ENCODE results near the gene TFPT. TPM values are rescaled to one million over a fixed set of nuclear protein-coding genes. Genes with fewer than 3 reads are reported as not detected.
A peak's percentile ranks its signal among the peaks of the same experiment; 100 is the strongest.

TFPT gene
- total RNA-seq, 2 experiments from 2014 or later = 10.1 to 11.2 TPM

GRCh38 chr19:54162884-54163283, 47.4 kb upstream of the TFPT start:
- CTCF ChIA-PET = no interaction called here
- peaks cover 7% of the 10 kb centered on the region for H3K36me3 ChIP-seq (ENCODE audit: insufficient read depth, low read length)
- no peaks in the 10 kb centered on the region for H3K27me3 ChIP-seq (ENCODE audit: control insufficient read depth in 1 of 2, insufficient read depth in 2 of 2, low read length in 2 of 2)
- H3K4me1 ChIP-seq (ENCODE audit: insufficient read depth, low read length) = peaks cover 62% of the 10 kb centered on the region
- H3K9me3 Mint-ChIP-seq = no peaks in the 10 kb centered on the region
- no peak for DNase-seq
- peak overlapping the region; percentile 89 for H3K4me3 Mint-ChIP-seq
- peaks cover 0 to 5% of the 10 kb centered on the region in 2 experiments for H3K9me3 ChIP-seq (ENCODE audit: control insufficient read depth in 1 of 2, insufficient read depth in 1 of 2, low read length in 2 of 2)
- H3K27me3 Mint-ChIP-seq = no peaks in the 10 kb centered on the region
- peak overlapping the region; percentile 49 for H3K4me3 ChIP-seq (ENCODE audit: low read length)
- intact Hi-C loops (cut with DNase I, micrococcal nuclease) = no loop called here
- no peak overlapping the region for H3K27ac ChIP-seq (ENCODE audit: low read depth in 1 of 2, low read length in 2 of 2)
- no peak for ATAC-seq (ENCODE audit: poor library complexity)
- TF ChIP-seq CTCF (IDR thresholded peaks at IDR 0.05) = no peak
- H3K4me1 Mint-ChIP-seq (ENCODE audit: low read depth) = peaks cover 49% of the 10 kb centered on the region
- H3K27ac Mint-ChIP-seq = peak overlapping the region; percentile 20
- POLR2A ChIA-PET = interaction anchor here (1.0 to 1.9 kb wide), 2 partner anchors 26 to 27 kb away, joined by 3 to 6 read pairs; partner anchors contain the start of genes CNOT3 and MBOAT7
- peaks cover 19% of the 10 kb centered on the region for H3K36me3 Mint-ChIP-seq (ENCODE audit: low read depth)

- DNase-seq = peak; percentile 58 to 92 (median 75)
- Mint-ChIP-seq H3K4me3 (peak overlapping the region; percentile 89), H3K36me3 (ENCODE audit: low read depth) (peaks cover 24% of the 10 kb centered on the region), H3K27me3 (no peaks in the 10 kb centered on the region), H3K27ac (peak overlapping the region; percentile 20), H3K4me1 (ENCODE audit: low read depth) (peaks cover 49% of the 10 kb centered on the region), H3K9me3 (no peaks in the 10 kb centered on the region)
- Histone ChIP-seq H3K27ac (ENCODE audit: low read depth in 1 of 2, low read length in 2 of 2) (no peak overlapping the region), H3K27me3 (ENCODE audit: control insufficient read depth in 1 of 2, insufficient read depth in 2 of 2, low read length in 2 of 2) (no peaks in the 10 kb centered on the region), H3K36me3 (ENCODE audit: insufficient read depth, low read length) (peaks cover 13% of the 10 kb centered on the region), H3K9me3 (ENCODE audit: control insufficient read depth in 1 of 2, insufficient read depth in 1 of 2, low read length in 2 of 2) (peaks cover 0 to 5% of the 10 kb centered on the region in 2 experiments), H3K4me1 (ENCODE audit: insufficient read depth, low read length) (peaks cover 66% of the 10 kb centered on the region), H3K4me3 (ENCODE audit: low read length) (peak overlapping the region; percentile 49)
- POLR2A ChIA-PET = interaction anchor here (1.0 to 1.9 kb wide), 2 partner anchors 25 to 27 kb away, joined by 3 to 6 read pairs; partner anchors contain the start of genes CNOT3 and MBOAT7
- intact Hi-C loops (cut with DNase I, micrococcal nuclease) = no loop called here
- ATAC-seq (ENCODE audit: poor library complexity) = peak; percentile 16
- no peak for TF ChIP-seq CTCF (IDR thresholded peaks at IDR 0.05)
- CTCF ChIA-PET = no interaction called here
Observed at GRCh38 chr19:54162241-54162805, 46.9 kb upstream of the TFPT start.

GRCh38 chr19:54160854-54161253, 45.4 kb upstream of the TFPT start:
- DNase-seq (peak in 1 of 14 experiments; percentile 40), ATAC-seq (ENCODE audit: poor library complexity) (no peak)
- H3K36me3 Mint-ChIP-seq (ENCODE audit: low read depth) = peaks cover 39% of the 10 kb centered on the region
- peak overlapping the region; percentile 94 for H3K27ac Mint-ChIP-seq
- ChIA-PET POLR2A (interaction anchor here (2.3 to 7.7 kb wide), 4 partner anchors 23 to 45 kb away, joined by 20 to 144 read pairs (median 70); partner anchors contain the start of genes CNOT3, MBOAT7, PRPF31 and RPS9), CTCF (interaction anchor here (0.5 kb wide), 1 partner anchor 8 kb away, joined by 3 read pairs; no protein-coding TSS in a partner anchor)
- H3K4me1 Mint-ChIP-seq (ENCODE audit: low read depth) = peaks cover 54% of the 10 kb centered on the region
- no peaks in the 10 kb centered on the region for H3K9me3 Mint-ChIP-seq
- H3K27me3 ChIP-seq (ENCODE audit: control insufficient read depth in 1 of 2, insufficient read depth in 2 of 2, low read length in 2 of 2) = no peaks in the 10 kb centered on the region
- intact Hi-C loops (cut with DNase I, micrococcal nuclease) = no loop called here
- peaks cover 27% of the 10 kb centered on the region for H3K36me3 ChIP-seq (ENCODE audit: insufficient read depth, low read length)
- TF ChIP-seq CTCF (IDR thresholded peaks at IDR 0.05) = no peak
- H3K27ac ChIP-seq (ENCODE audit: low read depth in 1 of 2, low read length in 2 of 2) = peak overlapping the region in 1 of 2 donors; percentile 86
- H3K4me1 ChIP-seq (ENCODE audit: insufficient read depth, low read length) = peaks cover 76% of the 10 kb centered on the region
- H3K9me3 ChIP-seq (ENCODE audit: control insufficient read depth in 1 of 2, insufficient read depth in 1 of 2, low read length in 2 of 2) = peaks cover 0 to 5% of the 10 kb centered on the region in 2 experiments
- H3K4me3 Mint-ChIP-seq = peak overlapping the region; percentile 98
- no peak overlapping the region for H3K4me3 ChIP-seq (ENCODE audit: low read length)
- H3K27me3 Mint-ChIP-seq = no peaks in the 10 kb centered on the region

All from CD4-positive, alpha-beta T cell (primary cell).